Parathyroid adenoma (tissue), 2 donors: ENCODE data around the gene CABLES1.

Experiments used
- H2AFZ ChIP-seq: fragments of 300-600 bp; sonication (generic); one replicate; pipeline ENCODE4 v1.7.0; 2017; ENCODE audit warnings: antibody characterized with exemption, mild to moderate bottlenecking
- H3K27ac ChIP-seq: fragments of 300-600 bp; sonication (generic); one replicate; pipeline ENCODE4 v1.7.0; 2017
- H3K27me3 ChIP-seq: fragments of 300-600 bp; sonication (generic); one replicate; pipeline ENCODE4 v1.7.0; 2017; ENCODE audit warnings: low read length; ENCODE audit not compliant: control insufficient read depth, insufficient read depth
- H3K36me3 ChIP-seq: fragments of 300-600 bp; sonication (generic); one replicate; pipeline ENCODE4 v1.7.0; 2017; ENCODE audit warnings: low read length; ENCODE audit not compliant: control insufficient read depth, insufficient read depth
- H3K4me1 ChIP-seq: fragments of 300-600 bp; sonication (generic); one replicate; pipeline ENCODE4 v1.7.0; 2017; ENCODE audit warnings: control low read depth
- H3K4me2 ChIP-seq: fragments of 300-600 bp; sonication (generic); one replicate; pipeline ENCODE4 v1.7.0; 2017; ENCODE audit warnings: low read length
- H3K4me3 ChIP-seq: fragments of 300-600 bp; sonication (generic); one replicate; pipeline ENCODE4 v1.7.0; 2017; ENCODE audit warnings: low read depth, low read length
- H3K79me2 ChIP-seq: fragments of 300-600 bp; sonication (generic); one replicate; pipeline ENCODE4 v1.7.0; 2017; ENCODE audit warnings: control low read depth
- H3K9ac ChIP-seq: fragments of 300-600 bp; sonication (generic); one replicate; pipeline ENCODE4 v1.7.0; 2017; ENCODE audit warnings: mild to moderate bottlenecking
- H3K9me3 ChIP-seq: fragments of 300-600 bp; sonication (generic); one replicate; pipeline ENCODE4 v1.7.0; 2017; ENCODE audit warnings: low read length; ENCODE audit not compliant: control insufficient read depth
- CTCF ChIP-seq: fragments of 300-600 bp; sonication (generic); IDR thresholded peaks from one replicate; pipeline ENCODE4 v1.7.0; 2017; ENCODE audit warnings: antibody characterized with exemption, mild to moderate bottlenecking
- donor health status: primary hyperparathyroidism.

The CABLES1 gene

GRCh38 chr18:23225503-23225902 is 90.2 kb downstream of the CABLES1 start:
- H3K27ac ChIP-seq = no peak overlapping the region

GRCh38 chr18:23226391-23226790 is 91.1 kb downstream of the CABLES1 start:
- no peaks in the 10 kb centered on the region for H3K27me3 ChIP-seq
- H2AFZ ChIP-seq = no peak overlapping the region
- H3K9ac ChIP-seq = no peak overlapping the region
- H3K4me2 ChIP-seq = no peak overlapping the region
- H3K4me3 ChIP-seq = no peak overlapping the region
- no peak for TF ChIP-seq CTCF
- no peaks in the 10 kb centered on the region for H3K36me3 ChIP-seq
- H3K4me1 ChIP-seq = peaks cover 15% of the 10 kb centered on the region
- no peak overlapping the region for H3K27ac ChIP-seq
- H3K9me3 ChIP-seq = no peaks in the 10 kb centered on the region
- H3K79me2 ChIP-seq = no peaks in the 10 kb centered on the region

More at GRCh38 chr18:23225503-23225902, 90.2 kb downstream of the CABLES1 start:
- no peaks in the 10 kb centered on the region for H3K79me2 ChIP-seq
- no peaks in the 10 kb centered on the region for H3K36me3 ChIP-seq
- no peak overlapping the region for H3K4me3 ChIP-seq
- H3K27me3 ChIP-seq = no peaks in the 10 kb centered on the region
- H3K4me1 ChIP-seq = peaks cover 15% of the 10 kb centered on the region
- no peaks in the 10 kb centered on the region for H3K9me3 ChIP-seq
- no peak overlapping the region for H3K4me2 ChIP-seq
- no peak for TF ChIP-seq CTCF
- no peak overlapping the region for H3K9ac ChIP-seq
- no peak overlapping the region for H2AFZ ChIP-seq

GRCh38 chr18:23226930-23227725 is 91.8 kb downstream of the CABLES1 start:
- no peak overlapping the region for H2AFZ ChIP-seq
- no peak for TF ChIP-seq CTCF
- H3K36me3 ChIP-seq = no peaks in the 10 kb centered on the region
- no peak overlapping the region for H3K9ac ChIP-seq
- no peaks in the 10 kb centered on the region for H3K9me3 ChIP-seq
- no peak overlapping the region for H3K4me2 ChIP-seq
- H3K27ac ChIP-seq = no peak overlapping the region
- H3K4me3 ChIP-seq = no peak overlapping the region
- H3K79me2 ChIP-seq = no peaks in the 10 kb centered on the region
- no peaks in the 10 kb centered on the region for H3K27me3 ChIP-seq
- H3K4me1 ChIP-seq = peaks cover 15% of the 10 kb centered on the region

GRCh38 chr18:23227726-23228070 is 92.4 kb downstream of the CABLES1 start:
- H3K4me3 ChIP-seq = no peak overlapping the region
- no peak overlapping the region for H3K4me2 ChIP-seq
- H3K9ac ChIP-seq = no peak overlapping the region
- no peaks in the 10 kb centered on the region for H3K9me3 ChIP-seq
- no peak overlapping the region for H2AFZ ChIP-seq
- H3K36me3 ChIP-seq = no peaks in the 10 kb centered on the region
- no peak for TF ChIP-seq CTCF
- no peaks in the 10 kb centered on the region for H3K79me2 ChIP-seq
- H3K27me3 ChIP-seq = no peaks in the 10 kb centered on the region
- peaks cover 15% of the 10 kb centered on the region for H3K4me1 ChIP-seq
- no peak overlapping the region for H3K27ac ChIP-seq
